ENCODE results near the gene ENAH. TPM values are rescaled to one million over a fixed set of nuclear protein-coding genes. Genes with fewer than 3 reads are reported as not detected.

ENAH gene
- total RNA-seq, 1 experiment from 2014 or later = 100 TPM

DNA sequence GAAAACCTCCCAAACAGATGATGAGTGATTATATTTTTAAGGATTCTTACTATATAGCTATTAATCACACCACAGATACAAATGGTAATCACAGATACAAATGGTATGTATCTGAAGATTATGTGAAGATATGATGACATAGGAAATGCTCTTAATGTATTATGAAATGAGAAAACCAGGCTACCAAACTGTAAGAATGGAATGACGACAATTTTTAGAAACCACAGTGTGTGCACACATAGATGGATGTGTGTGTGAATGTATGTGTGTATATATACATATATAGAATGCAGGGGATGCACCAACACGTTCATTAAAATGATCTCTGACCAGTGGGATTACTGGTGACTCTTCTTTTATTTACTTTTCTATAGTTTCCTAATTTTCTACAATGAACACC, 21.5 kb upstream of the ENAH start:
- ChIA-PET RAD21 (ENCODE audit: low non-redundant PET in 1 of 2, low total read pairs in 2 of 2, uncharacterized antibody in 2 of 2, unreplicated experiment in 2 of 2) (no interaction called here), CTCF (no interaction called here), POLR2A (interaction anchor here (0.6 kb wide), 1 partner anchor 15 kb away, joined by 8 read pairs; no protein-coding TSS in a partner anchor)
- Histone ChIP-seq H3K4me2 (ENCODE audit: low read length) (no peak overlapping the region), H2AFZ (ENCODE audit: low read depth, low read length, poor library complexity, severe bottlenecking) (no peak overlapping the region), H3K9me2 (ENCODE audit: insufficient read depth) (no peaks in the 10 kb centered on the region), H4K20me1 (ENCODE audit: insufficient read depth) (no peaks in the 10 kb centered on the region), H3K9ac (ENCODE audit: low read length) (no peak overlapping the region), H3K4me1 (ENCODE audit: control insufficient read depth in 1 of 2, insufficient read depth in 2 of 2, low read length in 2 of 2) (peaks cover 0 to 3% of the 10 kb centered on the region in 2 experiments; a peak in 1 of 4 replicates), H3K4me3 (replicated peaks in 1 of 2; ENCODE audit: low read depth in 1 of 2, low read length in 2 of 2) (no peak overlapping the region), H3K79me2 (ENCODE audit: insufficient read depth, low read length) (no peaks in the 10 kb centered on the region), H3K36me3 (ENCODE audit: control insufficient read depth in 1 of 2, insufficient read depth in 2 of 2, low read length in 2 of 2) (no peaks in the 10 kb centered on the region), H3K27ac (ENCODE audit: low read depth, low read length) (no peak overlapping the region), H3K9me3 (ENCODE audit: control insufficient read depth in 1 of 2, insufficient read depth in 1 of 2, low read depth in 1 of 2, low read length in 2 of 2) (no peaks in the 10 kb centered on the region), H3K27me3 (ENCODE audit: insufficient read depth, low read length) (no peaks in the 10 kb centered on the region)
- BruUV-seq (replicated peaks) = no TSS peak
- DNase-seq (ENCODE audit: low read depth, low spot score) (no peak), ATAC-seq (no peak)
- intact Hi-C loops (cut with micrococcal nuclease) = no loop called here
- TF ChIP-seq EZH2phosphoT487 (IDR thresholded peaks at IDR 0.05; ENCODE audit: borderline replicate concordance) (no peak), RAD21 (IDR thresholded peaks at IDR 0.05; ENCODE audit: low read depth) (no peak), SP1 (IDR thresholded peaks at IDR 0.05; ENCODE audit: low read depth) (no peak), CBX3 (IDR thresholded peaks at IDR 0.05; ENCODE audit: low read depth) (no peak), ZNF274 (IDR thresholded peaks at IDR 0.05; ENCODE audit: low read depth, low read length) (no peak), SIN3A (IDR thresholded peaks at IDR 0.05; ENCODE audit: low read depth) (no peak), JUND (IDR thresholded peaks at IDR 0.05) (no peak), ZBTB33 (IDR thresholded peaks at IDR 0.05; ENCODE audit: extremely low read depth, insufficient replicate concordance, low read length) (no peak), EGR1 (IDR thresholded peaks at IDR 0.05; ENCODE audit: low read depth) (no peak), SRF (IDR thresholded peaks at IDR 0.05; ENCODE audit: low read depth) (no peak), CEBPB (IDR thresholded peaks at IDR 0.05; ENCODE audit: low read depth) (no peak)
- TF ChIP-seq, protein P1, sequence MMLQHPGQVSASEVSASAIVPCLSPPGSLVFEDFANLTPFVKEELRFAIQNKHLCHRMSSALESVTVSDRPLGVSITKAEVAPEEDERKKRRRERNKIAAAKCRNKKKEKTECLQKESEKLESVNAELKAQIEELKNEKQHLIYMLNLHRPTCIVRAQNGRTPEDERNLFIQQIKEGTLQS (IDR thresholded peaks at IDR 0.05) = no peak
- TF ChIP-seq, protein P2, sequence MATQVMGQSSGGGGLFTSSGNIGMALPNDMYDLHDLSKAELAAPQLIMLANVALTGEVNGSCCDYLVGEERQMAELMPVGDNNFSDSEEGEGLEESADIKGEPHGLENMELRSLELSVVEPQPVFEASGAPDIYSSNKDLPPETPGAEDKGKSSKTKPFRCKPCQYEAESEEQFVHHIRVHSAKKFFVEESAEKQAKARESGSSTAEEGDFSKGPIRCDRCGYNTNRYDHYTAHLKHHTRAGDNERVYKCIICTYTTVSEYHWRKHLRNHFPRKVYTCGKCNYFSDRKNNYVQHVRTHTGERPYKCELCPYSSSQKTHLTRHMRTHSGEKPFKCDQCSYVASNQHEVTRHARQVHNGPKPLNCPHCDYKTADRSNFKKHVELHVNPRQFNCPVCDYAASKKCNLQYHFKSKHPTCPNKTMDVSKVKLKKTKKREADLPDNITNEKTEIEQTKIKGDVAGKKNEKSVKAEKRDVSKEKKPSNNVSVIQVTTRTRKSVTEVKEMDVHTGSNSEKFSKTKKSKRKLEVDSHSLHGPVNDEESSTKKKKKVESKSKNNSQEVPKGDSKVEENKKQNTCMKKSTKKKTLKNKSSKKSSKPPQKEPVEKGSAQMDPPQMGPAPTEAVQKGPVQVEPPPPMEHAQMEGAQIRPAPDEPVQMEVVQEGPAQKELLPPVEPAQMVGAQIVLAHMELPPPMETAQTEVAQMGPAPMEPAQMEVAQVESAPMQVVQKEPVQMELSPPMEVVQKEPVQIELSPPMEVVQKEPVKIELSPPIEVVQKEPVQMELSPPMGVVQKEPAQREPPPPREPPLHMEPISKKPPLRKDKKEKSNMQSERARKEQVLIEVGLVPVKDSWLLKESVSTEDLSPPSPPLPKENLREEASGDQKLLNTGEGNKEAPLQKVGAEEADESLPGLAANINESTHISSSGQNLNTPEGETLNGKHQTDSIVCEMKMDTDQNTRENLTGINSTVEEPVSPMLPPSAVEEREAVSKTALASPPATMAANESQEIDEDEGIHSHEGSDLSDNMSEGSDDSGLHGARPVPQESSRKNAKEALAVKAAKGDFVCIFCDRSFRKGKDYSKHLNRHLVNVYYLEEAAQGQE (IDR thresholded peaks at IDR 0.05; ENCODE audit: low read depth) = no peak
- TF ChIP-seq, protein P3, sequence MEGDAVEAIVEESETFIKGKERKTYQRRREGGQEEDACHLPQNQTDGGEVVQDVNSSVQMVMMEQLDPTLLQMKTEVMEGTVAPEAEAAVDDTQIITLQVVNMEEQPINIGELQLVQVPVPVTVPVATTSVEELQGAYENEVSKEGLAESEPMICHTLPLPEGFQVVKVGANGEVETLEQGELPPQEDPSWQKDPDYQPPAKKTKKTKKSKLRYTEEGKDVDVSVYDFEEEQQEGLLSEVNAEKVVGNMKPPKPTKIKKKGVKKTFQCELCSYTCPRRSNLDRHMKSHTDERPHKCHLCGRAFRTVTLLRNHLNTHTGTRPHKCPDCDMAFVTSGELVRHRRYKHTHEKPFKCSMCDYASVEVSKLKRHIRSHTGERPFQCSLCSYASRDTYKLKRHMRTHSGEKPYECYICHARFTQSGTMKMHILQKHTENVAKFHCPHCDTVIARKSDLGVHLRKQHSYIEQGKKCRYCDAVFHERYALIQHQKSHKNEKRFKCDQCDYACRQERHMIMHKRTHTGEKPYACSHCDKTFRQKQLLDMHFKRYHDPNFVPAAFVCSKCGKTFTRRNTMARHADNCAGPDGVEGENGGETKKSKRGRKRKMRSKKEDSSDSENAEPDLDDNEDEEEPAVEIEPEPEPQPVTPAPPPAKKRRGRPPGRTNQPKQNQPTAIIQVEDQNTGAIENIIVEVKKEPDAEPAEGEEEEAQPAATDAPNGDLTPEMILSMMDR (IDR thresholded peaks at IDR 0.05 in 2 of 3, conservative IDR thresholded peaks at IDR 0.05 in 1 of 3; ENCODE audit: borderline replicate concordance in 1 of 3, insufficient read depth in 1 of 3, low read depth in 2 of 3, low read length in 2 of 3) = no peak
